Right lobe of liver (tissue), 4 donors: ENCODE results near the gene CSH1.

Source experiments
- CTCF ChIP-seq, 4 donors: fragments of 200-600 bp in 3 of 4; fragments of 450-650 bp in 1 of 4; IDR thresholded peaks; one replicate each; pipeline versions ENCODE4 v1.5.1 to v1.8.0; 2016 to 2022; ENCODE audit warnings: antibody characterized with exemption in 4 of 4, mild to moderate bottlenecking in 2 of 4
- POLR2A ChIP-seq: fragments of 450-650 bp; IDR thresholded peaks from one replicate; pipeline ENCODE4 v1.6.1; 2017; ENCODE audit warnings: antibody characterized with exemption, mild to moderate bottlenecking
- donor health status: DM: no; HTN: no; CAD: no.
- donor health status: DM: no; HTN: no; CAD: no.
- donor health status: DM: no; HTN: yes; CAD: no.

GRCh38 chr17:63933598-63933997 lies 37.2 kb upstream of the CSH1 start:
- TF ChIP-seq POLR2A (no peak), CTCF (IDR thresholded peaks at IDR 0.05) (no peak)
